HEK293 (cell line): ENCODE data around the gene TMSB4X.

Experiments used
- CTCF ChIA-PET: fragments of 350-600 bp; formaldehyde crosslinking; extraction: SDS; loops from one replicate; lab custom pipeline; 2021; ENCODE audit warnings: antibody characterized with exemption; lab: Yijun Ruan, JAX
- POLR2A ChIA-PET: fragments of 300-600 bp; formaldehyde crosslinking; extraction: SDS; loops from one replicate; lab custom pipeline; 2020; ENCODE audit warnings: antibody characterized with exemption, inconsistent platforms; lab: Yijun Ruan, JAX
- H3K27ac ChIP-seq: fragments of 200-500 bp; sonication (Bioruptor generic); 2 replicates; pipeline ENCODE4 v1.5.1; 2014; ENCODE audit warnings: low read depth, low read length, control low read depth, inconsistent platforms; ENCODE audit errors: extremely low read depth
- H3K36me3 ChIP-seq, 2 experiments: fragments of 200-500 bp in 1 of 2; sonication (Bioruptor generic) in 1 of 2; 1 replicate in 1 of 2; 2 replicates in 1 of 2; pipeline ENCODE4 v1.5.1; 2014 to 2017; ENCODE audit warnings: inconsistent platforms in 2 of 2, low read length in 2 of 2; ENCODE audit not compliant: control insufficient read depth in 2 of 2, insufficient read depth in 1 of 2
- H3K4me1 ChIP-seq: fragments of 200-500 bp; sonication (Bioruptor generic); 2 replicates; pipeline ENCODE4 v1.5.1; 2014; ENCODE audit warnings: mild to moderate bottlenecking, low read length, inconsistent platforms; ENCODE audit not compliant: control insufficient read depth, insufficient read depth
- H3K4me3 ChIP-seq: 2 replicates; pipeline ENCODE4 v1.5.1; 2011; ENCODE audit warnings: low read depth, mild to moderate bottlenecking, control low read depth, low read length, moderate library complexity
- H3K9me3 ChIP-seq: fragments of 200-500 bp; sonication (Bioruptor generic); 2 replicates; pipeline ENCODE4 v1.5.1; 2014; ENCODE audit warnings: low read depth, low read length, inconsistent platforms; ENCODE audit not compliant: control insufficient read depth, insufficient read depth
- FEZF1 ChIP-seq: fragments of 450-650 bp; formaldehyde crosslinking; IDR thresholded peaks from 2 replicates; pipeline ENCODE4 v1.5.1; 2016; ENCODE audit warnings: missing biosample characterization, missing genetic modification characterization
- GLIS1 ChIP-seq: fragments of 450-650 bp; formaldehyde crosslinking; IDR thresholded peaks from 2 replicates; pipeline ENCODE4 v1.5.1; 2016; ENCODE audit warnings: missing biosample characterization, missing genetic modification characterization
- HOXC10 ChIP-seq: sonication (generic); formaldehyde crosslinking; IDR thresholded peaks from 2 replicates; pipeline ENCODE4 v1.8.1; 2023; ENCODE audit warnings: mild to moderate bottlenecking, missing genetic modification reagents
- IKZF3 ChIP-seq: fragments of 450-650 bp; IDR thresholded peaks from 2 replicates; pipeline ENCODE4 v1.5.0; 2018; ENCODE audit warnings: missing biosample characterization, mild to moderate bottlenecking, missing genetic modification characterization, moderate library complexity
- RBAK ChIP-seq: fragments of 450-650 bp; formaldehyde crosslinking; IDR thresholded peaks from 2 replicates; pipeline ENCODE4 v1.5.1; 2016; ENCODE audit warnings: missing biosample characterization, missing genetic modification characterization
- ZNF133 ChIP-seq: fragments of 450-650 bp; formaldehyde crosslinking; IDR thresholded peaks from 2 replicates; pipeline ENCODE4 v1.5.1; 2016; ENCODE audit warnings: missing biosample characterization, missing genetic modification characterization
- ZNF223 ChIP-seq: fragments of 450-650 bp; formaldehyde crosslinking; IDR thresholded peaks from 2 replicates; pipeline ENCODE4 v1.5.1; 2016; ENCODE audit warnings: missing biosample characterization, missing genetic modification characterization
- ZNF426 ChIP-seq: fragments of 450-650 bp; formaldehyde crosslinking; IDR thresholded peaks from 2 replicates; pipeline ENCODE4 v1.5.1; 2017; ENCODE audit warnings: missing biosample characterization, missing genetic modification characterization, mild to moderate bottlenecking, inconsistent platforms, moderate library complexity
- ZNF776 ChIP-seq: fragments of 450-650 bp; formaldehyde crosslinking; IDR thresholded peaks from 2 replicates; pipeline ENCODE4 v1.5.0; 2017; ENCODE audit warnings: missing biosample characterization, missing genetic modification characterization, borderline replicate concordance
- ZNF777 ChIP-seq: fragments of 450-650 bp; formaldehyde crosslinking; IDR thresholded peaks from 2 replicates; pipeline ENCODE4 v1.5.1; 2017; ENCODE audit warnings: missing biosample characterization, missing genetic modification characterization, borderline replicate concordance
- TF ChIP-seq, protein P1 (sequence below): fragments of 450-650 bp; formaldehyde crosslinking; IDR thresholded peaks from 2 replicates; pipeline ENCODE4 v1.5.1; 2016; ENCODE audit warnings: missing biosample characterization, missing genetic modification characterization
- TF ChIP-seq, protein P2 (sequence below): fragments of 450-650 bp; formaldehyde crosslinking; IDR thresholded peaks from 2 replicates; pipeline ENCODE4 v1.5.1; 2016; ENCODE audit warnings: missing biosample characterization, missing genetic modification characterization

The TMSB4X gene

DNA sequence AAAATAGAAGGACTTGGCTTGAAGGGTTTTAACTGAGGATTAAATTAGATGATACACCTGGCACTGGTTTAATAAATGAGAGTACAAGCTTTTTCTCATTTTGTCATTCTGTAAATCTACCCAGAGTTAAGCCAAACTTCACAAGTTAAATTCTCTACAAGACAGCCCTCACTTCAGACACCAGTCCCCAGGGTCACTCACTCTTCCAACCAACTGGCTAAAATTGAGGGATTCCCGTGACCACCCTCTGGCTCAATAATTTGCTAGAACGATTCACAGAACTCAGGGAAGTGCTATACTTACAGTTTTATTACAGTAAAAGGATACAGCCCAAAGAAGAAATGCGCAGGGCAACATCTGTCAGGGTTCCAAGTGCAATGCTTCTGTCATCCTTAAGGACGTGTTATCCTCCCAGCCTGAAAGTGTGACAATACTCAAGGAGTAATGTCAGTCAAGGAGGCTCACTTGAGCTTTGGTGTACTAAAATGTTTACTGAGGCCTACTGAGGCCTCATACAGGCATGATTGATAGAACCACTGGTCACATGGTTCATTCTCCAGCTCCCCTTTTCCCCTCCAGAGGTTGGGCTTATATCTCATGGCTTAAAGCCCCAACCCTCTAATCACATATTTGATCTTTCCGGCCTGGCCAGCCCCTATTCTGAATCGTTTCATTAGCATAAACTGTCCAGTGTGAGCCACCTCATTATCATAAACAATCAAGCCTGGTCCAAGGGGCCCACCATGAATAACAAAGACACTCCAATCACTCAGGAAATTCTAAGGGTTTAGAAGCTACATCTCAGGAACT lies 9.6 kb upstream of the TMSB4X start (continued):
- TF ChIP-seq, protein P1, sequence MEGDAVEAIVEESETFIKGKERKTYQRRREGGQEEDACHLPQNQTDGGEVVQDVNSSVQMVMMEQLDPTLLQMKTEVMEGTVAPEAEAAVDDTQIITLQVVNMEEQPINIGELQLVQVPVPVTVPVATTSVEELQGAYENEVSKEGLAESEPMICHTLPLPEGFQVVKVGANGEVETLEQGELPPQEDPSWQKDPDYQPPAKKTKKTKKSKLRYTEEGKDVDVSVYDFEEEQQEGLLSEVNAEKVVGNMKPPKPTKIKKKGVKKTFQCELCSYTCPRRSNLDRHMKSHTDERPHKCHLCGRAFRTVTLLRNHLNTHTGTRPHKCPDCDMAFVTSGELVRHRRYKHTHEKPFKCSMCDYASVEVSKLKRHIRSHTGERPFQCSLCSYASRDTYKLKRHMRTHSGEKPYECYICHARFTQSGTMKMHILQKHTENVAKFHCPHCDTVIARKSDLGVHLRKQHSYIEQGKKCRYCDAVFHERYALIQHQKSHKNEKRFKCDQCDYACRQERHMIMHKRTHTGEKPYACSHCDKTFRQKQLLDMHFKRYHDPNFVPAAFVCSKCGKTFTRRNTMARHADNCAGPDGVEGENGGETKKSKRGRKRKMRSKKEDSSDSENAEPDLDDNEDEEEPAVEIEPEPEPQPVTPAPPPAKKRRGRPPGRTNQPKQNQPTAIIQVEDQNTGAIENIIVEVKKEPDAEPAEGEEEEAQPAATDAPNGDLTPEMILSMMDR: no peak
- no peak for TF ChIP-seq ZNF223 (tag by site-specific recombination)

DNA sequence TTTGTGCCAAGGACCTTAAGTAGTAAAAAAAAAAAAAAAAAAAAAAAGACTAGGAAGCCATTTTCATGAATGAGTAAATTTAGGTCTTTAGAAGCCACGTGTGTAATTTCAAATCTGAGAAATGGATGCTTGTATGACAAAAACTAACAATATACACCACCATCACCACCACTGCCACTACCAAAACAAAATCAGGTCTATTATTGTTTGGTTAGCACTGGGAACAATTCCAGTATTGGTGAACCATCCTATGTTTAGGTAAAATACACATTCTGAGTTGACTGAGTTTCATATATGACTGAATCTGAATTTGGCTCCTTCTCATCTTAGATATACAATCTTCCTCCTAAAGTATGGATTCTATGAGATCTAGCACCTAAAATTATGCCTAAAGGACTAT lies 8.8 kb upstream of the TMSB4X start:
- Histone ChIP-seq H3K4me3 (no peak overlapping the region), H3K36me3 (no peaks in the 10 kb centered on the region), H3K4me1 (no peaks in the 10 kb centered on the region), H3K9me3 (no peaks in the 10 kb centered on the region), H3K27ac (no peak overlapping the region)
- CTCF ChIA-PET: interaction anchor here (0.6 to 1.1 kb wide), 3 partner anchors 17 to 522 kb away, joined by 3 read pairs; no protein-coding TSS in a partner anchor
- TF ChIP-seq ZNF426 (tag by site-specific recombination) (no peak), ZNF776 (tag by site-specific recombination) (no peak), FEZF1 (tag by site-specific recombination) (no peak), ZNF777 (tag by site-specific recombination) (no peak), ZNF133 (tag by site-specific recombination) (no peak)
- TF ChIP-seq, protein P2, sequence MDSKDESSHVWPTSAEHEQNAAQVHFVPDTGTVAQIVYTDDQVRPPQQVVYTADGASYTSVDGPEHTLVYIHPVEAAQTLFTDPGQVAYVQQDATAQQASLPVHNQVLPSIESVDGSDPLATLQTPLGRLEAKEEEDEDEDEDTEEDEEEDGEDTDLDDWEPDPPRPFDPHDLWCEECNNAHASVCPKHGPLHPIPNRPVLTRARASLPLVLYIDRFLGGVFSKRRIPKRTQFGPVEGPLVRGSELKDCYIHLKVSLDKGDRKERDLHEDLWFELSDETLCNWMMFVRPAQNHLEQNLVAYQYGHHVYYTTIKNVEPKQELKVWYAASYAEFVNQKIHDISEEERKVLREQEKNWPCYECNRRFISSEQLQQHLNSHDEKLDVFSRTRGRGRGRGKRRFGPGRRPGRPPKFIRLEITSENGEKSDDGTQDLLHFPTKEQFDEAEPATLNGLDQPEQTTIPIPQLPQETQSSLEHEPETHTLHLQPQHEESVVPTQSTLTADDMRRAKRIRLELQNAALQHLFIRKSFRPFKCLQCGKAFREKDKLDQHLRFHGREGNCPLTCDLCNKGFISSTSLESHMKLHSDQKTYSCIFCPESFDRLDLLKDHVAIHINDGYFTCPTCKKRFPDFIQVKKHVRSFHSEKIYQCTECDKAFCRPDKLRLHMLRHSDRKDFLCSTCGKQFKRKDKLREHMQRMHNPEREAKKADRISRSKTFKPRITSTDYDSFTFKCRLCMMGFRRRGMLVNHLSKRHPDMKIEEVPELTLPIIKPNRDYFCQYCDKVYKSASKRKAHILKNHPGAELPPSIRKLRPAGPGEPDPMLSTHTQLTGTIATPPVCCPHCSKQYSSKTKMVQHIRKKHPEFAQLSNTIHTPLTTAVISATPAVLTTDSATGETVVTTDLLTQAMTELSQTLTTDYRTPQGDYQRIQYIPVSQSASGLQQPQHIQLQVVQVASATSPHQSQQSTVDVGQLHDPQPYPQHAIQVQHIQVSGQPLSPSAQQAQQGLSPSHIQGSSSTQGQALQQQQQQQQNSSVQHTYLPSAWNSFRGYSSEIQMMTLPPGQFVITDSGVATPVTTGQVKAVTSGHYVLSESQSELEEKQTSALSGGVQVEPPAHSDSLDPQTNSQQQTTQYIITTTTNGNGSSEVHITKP (tag by site-specific recombination): no peak
- POLR2A ChIA-PET: no interaction called here

DNA sequence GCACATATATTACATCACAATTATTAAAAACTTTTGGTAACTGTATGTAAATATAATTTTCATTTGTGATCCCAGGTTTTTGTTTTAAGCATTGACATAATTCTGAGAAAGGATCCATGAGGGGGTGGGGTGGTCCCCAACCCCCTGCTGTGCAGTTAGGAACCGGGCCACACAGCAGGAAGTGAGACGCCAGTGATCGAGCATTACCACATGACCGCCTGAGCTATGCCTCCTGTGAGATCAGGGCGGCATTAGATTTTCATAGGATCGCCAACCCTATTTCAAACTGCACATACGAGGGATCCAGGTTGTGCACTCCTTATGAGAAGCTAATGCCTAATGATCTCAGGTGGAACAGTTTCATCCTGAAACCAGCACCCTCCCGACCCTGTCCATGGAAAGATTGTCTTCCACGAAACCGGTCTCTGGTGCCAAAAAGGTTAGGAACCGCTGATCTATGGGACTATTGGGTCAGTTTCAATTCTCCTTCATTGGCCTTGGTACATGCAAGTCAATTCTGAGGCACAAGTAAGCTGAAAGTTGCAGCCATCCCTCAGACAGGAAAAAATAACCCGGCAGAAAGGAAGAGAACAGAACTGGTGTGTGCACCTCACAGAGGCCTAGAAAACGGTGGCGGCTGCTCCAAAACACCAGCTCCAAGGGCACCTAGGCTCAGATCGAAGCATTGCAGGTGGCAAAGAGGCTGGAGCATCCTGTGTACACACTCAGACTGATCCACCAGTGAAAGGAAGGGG lies 7.0 kb upstream of the TMSB4X start:
- H3K4me1 ChIP-seq: no peaks in the 10 kb centered on the region
- TF ChIP-seq GLIS1 (tag by site-specific recombination): no peak
- CTCF ChIA-PET: interaction anchor here (0.5 to 6.3 kb wide), 7 partner anchors 11 to 521 kb away, joined by 4 to 42 read pairs (median 6); no protein-coding TSS in a partner anchor
- H3K4me3 ChIP-seq: no peak overlapping the region
- POLR2A ChIA-PET: interaction anchor here (0.7 to 1.4 kb wide), 2 partner anchors 12 to 16 kb away, joined by 3 read pairs; no protein-coding TSS in a partner anchor
- H3K36me3 ChIP-seq: no peaks in the 10 kb centered on the region
- H3K27ac ChIP-seq: no peak overlapping the region
- H3K9me3 ChIP-seq: no peaks in the 10 kb centered on the region

DNA sequence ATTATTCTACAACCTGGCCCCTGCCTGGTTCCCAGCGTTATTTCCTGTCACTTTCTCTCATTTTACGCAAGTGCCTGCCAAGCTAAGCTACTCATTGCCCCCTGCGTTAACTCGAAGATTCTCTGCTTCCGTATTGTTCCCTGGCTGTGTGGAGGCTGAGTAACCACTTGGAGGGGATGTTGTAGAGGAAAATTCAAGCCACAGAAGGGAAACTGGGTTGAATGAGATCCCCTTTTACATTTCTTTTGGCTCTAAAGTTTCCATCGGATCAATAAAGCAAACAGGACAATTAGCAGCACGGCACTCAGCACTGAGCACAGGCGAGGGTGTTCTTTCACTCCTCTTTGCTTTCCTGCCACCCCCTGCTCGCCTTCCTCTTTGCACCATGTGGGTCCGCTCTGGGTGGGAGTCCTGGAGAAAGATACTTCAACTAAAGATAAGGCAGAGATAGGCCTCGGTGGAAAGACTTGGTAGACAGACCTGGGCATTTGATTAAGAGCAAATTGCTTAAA lies 4.2 kb upstream of the TMSB4X start:
- no peak overlapping the region; the same call in 1 of the 2 replicates for H3K27ac ChIP-seq
- no peaks in the 10 kb centered on the region for H3K4me1 ChIP-seq
- no peak overlapping the region for H3K4me3 ChIP-seq
- ChIA-PET CTCF (interaction anchor here (0.7 to 6.3 kb wide), 9 partner anchors 21 to 518 kb away, joined by 3 to 42 read pairs (median 3); no protein-coding TSS in a partner anchor), POLR2A (interaction anchor here (1.1 kb wide), 1 partner anchor 15 kb away, joined by 3 read pairs; no protein-coding TSS in a partner anchor)
- TF ChIP-seq RBAK (tag by site-specific recombination): no peak
- TF ChIP-seq IKZF3 (tag by site-specific recombination): no peak
- TF ChIP-seq HOXC10 (CRISPR knock-in tag): 0 out of 2 replicates have a peak, but pooled peaks have one; percentile 60
- TF ChIP-seq, protein P1: no peak
- no peaks in the 10 kb centered on the region for H3K36me3 ChIP-seq
- no peaks in the 10 kb centered on the region for H3K9me3 ChIP-seq
